Measurements from ENCODE around the gene NPAS3.

Gene NPAS3

DNA sequence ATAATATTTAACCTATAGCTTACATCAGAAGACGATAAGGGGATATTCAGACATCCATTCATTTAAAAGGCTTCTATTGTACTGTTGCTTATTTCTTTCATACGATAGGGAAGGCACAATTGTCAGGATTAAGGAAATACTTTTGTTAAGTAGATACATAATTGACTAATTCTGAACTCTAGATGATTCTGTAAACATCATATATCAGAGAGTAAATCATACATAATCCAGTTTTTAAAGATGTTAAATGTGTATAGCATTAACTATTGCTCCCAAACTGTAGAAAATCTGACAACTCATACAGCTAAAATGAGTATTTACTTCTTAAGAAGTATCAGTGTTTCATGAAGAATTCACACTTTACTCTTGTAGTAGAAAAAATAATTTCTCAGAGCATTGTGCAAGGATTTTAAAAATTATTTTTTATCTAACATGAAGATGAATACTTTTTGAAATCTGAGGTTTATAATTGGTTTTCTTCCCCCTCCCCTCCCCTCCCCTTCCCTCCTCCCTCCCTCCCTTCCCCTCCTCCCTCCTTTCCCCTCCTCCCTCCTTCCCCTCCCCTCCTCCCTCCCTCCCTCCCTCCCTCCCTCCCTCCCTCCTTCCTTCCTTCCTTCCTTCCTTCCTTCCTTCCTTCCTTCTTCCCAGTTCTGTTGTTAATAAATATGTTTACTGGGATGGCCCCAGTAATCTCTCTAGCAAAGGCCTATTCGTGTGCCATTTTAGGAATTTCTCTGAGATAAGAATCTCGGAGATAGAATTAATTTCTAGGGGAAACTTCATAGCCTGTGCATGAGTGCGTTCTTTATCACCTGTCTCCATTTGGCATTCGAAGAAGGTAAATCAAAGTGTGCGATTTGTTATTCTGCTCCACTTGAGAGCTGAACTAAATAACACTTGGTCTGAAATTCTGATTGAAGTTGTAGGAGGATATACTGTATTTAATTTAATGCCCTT, 2.3 kb downstream of the NPAS3 start:
- DNase-seq, result no peak

DNA sequence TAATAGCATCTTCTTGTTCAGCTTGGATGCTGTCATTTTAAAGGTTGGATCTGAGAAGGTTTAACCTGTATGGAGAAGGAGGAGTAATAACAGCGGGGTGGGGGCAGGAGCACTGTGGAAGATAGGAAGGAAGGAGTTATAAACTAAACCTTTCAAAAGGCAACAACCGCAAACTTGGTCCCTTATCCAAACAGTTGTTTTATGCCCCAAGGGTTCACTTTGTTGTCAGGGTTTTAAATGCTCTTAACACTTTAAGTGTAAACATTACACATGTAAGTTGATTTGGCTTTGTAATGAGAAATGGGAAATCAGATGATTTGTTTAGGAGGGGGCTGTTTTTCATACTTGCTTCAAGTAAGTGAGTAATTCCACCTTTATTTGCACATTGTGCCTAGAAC, 3.0 kb downstream of the NPAS3 start:
- DNase-seq, result no peak

DNA sequence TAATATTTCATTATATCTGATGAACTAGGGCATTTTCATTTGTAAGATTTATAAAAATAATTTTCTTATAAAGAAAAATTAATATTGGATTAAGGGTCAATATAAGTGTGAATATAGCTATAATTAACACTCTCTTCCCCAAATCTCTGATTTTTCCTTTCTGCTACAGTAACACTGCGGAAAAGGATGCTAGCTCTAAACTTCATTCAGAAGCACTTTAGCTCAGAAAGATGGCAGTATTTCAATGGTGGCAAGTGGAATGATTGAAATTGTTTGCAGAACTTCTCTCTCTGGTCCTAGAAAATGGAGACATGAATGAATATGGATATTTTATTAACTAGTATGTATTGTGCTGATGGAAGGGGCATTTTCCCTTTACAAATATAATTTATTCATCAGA, 8.4 kb downstream of the NPAS3 start:
- DNase-seq, result no peak

DNA sequence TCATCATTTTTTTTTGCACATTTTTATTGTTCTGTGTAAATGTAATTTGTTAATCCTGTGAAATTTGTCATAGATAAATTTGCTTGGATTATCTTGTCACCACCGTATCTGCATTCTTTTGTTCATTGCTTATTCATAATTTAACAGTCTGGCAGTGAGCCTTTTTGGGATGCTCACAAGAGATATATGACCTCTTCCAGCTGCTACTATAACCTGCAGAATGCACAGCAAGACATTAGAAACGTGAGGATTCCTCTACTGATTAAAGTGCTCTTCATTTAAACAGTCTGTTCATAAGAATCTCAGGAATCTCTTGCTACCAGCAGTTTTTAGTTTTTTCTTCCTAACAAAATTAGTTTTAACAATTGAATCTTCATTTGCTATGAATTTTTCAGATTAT, 9.1 kb downstream of the NPAS3 start:
- no peak for DNase-seq

DNA sequence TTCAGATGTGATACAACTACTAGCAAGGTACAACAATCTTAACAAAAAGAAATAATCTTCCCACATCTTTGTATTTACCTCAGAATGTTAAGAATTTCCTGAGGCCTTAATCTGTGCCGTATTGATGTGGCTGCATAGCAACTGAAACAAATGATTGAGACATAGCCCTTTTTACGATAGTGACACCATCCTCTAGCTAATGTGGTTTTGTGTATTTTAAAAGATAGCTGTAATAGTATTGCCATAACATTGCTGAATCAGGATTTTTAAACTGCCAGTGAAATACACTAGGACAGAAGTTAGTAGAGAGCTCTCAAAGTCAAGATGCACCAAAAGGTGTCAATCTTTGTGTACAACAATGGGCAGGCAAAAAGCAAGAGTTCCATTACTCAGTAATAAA, 11.9 kb downstream of the NPAS3 start:
- DNase-seq, result no peak

DNA sequence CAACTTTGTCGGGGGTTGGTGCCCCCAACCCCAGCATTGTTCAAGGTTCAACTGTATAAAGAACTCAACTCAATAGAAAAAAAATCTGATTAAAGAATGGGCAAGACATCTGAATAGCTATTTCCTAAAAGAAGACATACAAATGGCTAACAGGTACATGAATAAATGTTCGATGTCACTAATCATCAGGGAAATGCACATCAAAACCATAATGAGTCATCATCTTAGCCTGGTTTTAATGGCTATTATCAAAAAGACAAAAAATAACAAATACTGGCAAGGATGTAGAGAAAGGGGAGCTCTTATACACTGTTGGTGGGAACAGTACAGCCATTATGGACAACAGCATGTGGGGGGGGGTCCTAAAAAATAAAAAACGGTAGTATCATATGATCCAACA, 28.7 kb downstream of the NPAS3 start:
- no peak for DNase-seq

DNA sequence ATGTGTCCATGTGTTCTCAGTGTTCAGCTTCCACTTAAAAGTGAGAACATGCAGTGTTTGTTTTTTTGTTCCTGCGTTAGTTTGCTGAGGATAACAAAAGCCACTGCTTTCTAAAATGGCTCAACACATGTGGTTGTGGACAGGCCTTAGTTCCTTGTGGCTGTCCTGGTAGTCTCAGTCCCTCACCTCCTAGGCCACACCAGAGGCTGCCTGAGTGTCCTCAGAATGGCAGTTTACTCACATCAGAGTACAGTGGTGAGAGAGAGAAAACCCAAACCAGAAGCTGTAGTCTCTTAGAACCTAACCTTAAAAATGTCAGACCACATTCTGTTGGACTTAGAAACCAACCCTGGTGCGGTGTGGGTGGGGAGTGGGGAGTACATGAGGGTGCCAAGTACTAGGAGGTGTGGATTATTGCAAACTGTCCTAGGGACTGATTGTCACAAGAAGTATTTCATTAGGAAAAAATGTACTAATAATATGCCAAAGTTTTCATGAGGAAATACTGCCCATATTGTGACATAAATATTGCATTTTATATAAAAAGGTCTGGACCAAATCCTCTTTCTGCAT, 30.4 kb downstream of the NPAS3 start:
- no peak for DNase-seq

DNA sequence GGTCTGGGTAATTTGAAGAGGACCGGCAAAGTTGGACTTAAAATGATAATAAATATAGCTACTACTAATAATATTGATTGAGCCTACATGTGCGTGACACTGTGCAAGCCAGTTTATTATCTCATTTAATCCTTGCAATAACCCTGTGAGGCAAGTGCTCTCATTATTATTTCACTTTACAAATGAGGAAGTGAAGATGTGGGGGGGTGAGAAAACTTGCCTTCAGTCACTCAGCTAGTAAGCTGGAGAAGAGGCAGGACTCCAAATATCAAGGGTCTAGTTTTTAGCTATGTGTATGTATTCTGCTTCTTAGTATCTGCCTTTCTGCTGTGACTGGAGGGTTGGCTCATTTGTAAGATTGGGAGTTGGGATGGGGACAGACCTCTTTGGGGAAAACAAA, 39.2 kb downstream of the NPAS3 start:
- DNase-seq, result no peak

DNA sequence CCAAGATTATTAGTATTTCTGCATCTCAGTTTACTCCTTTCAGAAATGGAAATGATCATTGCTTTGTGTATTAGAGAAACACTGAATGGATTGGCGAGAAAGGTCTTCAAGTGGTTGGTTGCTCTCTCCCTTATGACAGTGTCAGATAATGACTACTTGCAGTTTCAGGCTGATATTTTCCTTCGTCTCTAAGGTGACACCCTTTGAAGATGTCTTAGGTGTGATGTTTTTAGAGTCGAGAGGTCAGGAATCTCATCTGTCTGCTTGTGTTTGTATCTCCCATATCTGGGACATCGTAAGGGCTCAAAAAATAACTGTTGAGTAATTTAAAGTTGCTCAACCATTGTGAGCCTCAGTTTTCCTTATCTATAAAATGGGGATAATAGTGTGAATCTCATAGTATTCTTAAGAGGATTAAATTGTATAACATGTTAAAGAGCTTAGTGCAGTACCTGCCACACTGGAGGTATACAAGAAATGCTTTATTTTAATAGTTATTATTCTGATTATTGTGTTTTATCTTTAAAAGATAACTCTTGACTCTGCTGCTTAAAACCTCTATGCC, 40.1 kb downstream of the NPAS3 start:
- no peak for DNase-seq

DNA sequence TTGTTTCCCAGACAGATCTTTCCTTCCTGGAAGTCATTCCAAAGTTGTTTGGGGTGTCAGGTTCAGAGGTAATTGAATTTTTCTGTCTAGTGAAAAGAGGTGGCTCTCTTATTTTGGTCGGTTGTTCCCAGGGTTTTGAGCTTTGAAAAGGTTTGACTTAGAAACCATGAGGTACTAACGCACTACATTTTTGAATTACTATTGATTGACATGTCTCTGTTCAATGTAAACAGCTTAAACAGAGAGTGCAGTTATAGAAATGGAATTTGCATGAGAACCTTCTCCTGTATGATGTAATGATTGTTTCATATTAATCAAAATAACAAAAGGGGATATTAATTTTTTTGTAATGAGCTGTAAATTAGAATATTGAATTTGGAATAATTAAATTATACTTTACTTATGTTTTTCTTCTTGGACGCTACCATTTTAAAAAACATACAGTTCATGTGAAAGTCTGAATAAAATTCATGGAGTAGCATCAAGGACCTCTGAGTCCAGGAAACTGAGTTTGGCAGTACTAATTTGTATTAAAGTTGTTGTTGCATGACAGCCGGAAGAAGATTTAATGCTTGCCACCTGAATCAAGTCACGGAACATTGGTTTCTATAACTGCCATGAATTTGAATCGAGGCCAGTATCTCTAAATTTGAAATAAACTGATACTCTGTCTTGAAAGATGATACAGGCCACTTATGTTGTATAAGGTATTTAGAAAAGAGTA, 41.7 kb downstream of the NPAS3 start:
- DNase-seq, result no peak

DNA sequence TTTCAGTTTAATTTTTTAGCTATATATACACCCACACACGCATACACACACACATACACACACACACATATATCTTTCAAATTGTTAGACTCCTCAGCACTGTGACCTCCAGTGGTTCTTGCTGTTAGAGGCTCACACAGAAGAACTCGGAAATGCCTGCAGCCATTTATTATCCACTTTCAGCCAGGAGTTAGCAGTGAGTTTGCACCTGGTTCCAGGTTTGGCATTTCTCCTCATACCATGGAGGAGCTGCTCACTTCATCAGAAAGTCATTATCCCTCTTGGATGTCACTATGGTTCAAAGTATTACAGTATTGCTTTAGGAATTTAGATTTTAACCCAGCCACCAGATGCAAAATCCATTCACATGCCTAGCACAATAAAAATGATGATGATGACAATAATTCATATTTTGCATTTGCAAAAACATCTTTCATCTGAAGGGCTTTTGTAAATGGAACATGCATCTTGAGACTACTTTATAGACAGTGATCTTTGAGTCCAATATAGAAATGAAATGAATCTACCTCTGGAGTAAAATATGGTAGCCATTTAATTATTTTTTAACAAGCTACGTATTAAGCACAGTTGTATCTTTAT, 42.3 kb downstream of the NPAS3 start:
- no peak for DNase-seq

DNA sequence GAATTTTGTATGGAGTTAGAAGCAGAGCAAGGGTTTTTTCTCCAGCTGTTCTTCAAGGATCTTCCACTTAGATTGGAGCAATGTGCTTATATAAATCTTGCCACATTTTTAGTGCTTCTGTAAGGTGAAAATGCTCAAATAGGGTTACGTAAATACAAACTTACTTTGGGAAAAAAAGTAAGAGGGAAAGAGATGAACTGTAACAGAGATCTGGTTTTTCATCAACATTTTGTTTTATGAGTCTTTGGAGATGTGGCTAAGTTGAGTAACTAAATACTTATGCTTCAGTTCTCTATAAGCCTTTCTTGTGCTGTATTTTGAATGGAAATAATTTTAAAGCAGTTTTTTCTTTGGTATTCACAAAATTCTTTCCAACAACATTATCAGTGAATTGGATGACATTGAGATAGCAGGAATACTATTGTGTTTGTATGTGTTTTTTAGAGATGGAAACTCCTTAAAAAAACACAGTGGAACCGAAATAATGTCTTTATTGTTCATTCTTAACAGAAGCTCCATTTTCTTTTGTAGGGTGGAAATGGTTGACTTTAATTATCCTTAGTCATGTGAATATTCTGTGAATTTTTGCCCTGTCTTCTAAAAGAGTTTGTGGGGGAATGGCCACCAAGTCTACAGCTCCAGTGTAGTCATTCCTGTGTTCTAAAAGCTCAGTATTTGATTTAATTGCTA, 45.7 kb downstream of the NPAS3 start:
- DNase-seq, result no peak

DNA sequence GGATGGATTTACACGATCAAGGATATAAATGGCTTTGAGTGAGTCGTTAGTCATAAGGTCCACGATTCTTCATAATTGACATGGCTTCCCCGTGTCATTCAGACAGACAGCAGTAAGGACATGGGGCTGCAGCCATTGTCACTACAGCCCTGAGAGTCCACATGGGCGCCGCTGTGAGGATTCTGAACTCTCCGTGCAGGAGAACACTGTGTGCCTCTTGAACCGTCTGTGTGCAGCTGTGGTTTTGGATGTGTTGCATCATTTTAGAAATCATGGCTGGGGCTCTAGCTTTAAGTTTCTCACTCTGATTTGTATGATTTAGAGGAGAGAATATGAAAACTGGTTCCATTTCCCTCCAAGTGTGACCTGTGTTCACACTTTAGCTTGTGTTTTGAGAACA, 47.2 kb downstream of the NPAS3 start:
- DNase-seq, result no peak

DNA sequence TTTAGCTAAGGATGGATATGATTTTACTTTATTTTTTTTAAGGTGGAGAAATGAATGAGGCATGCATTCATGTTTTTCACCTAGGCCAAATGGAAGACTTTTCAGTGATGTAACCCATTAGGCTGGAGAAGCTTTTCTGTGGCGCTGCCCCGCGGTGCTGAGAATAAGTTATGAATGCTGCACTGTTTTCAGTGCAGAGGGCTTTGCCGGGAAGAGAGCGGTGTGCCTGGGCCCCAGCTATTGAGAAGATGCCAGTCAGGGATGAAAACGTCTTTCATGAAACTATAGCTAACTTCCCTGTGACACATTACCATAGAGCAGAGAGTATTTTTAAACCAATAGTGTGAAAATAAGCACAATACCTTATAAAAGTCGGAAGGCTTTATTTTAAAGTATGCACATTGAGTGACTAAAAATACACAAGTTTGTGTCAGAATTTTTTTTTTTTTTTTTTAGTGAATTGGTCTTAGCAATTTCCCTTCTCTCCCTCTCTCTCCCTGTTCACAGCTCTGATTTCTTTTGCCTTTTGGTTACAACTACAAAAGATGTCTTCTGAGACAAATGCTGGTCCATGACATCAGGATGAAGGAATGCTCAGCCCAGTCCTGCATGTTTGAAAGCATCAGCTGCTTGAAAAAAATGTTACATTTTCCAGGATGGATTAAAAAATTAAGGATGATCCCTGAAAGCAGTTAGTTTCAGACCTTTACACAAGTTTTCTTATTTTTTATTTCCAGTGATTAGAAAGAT, 48.3 kb downstream of the NPAS3 start:
- no peak for DNase-seq

DNA sequence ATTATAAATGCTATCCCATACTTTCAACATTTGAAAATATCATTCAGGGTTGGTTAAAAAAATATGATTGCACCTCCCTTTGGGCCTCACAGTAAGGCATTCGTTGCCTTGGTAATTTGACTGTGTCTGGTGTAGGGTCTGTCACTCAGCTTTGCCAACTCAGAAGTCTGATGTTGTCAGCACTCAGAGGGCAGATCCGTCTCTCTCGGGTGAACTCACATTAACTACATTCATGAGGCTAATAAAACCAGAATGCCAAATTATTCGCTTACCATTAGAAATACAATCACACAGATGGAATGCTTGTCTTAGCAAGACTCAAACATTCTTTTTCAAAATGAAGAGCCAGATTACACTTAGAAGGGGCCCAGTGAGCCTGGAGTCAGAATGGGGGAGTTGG, 53.0 kb downstream of the NPAS3 start:
- no peak for DNase-seq

DNA sequence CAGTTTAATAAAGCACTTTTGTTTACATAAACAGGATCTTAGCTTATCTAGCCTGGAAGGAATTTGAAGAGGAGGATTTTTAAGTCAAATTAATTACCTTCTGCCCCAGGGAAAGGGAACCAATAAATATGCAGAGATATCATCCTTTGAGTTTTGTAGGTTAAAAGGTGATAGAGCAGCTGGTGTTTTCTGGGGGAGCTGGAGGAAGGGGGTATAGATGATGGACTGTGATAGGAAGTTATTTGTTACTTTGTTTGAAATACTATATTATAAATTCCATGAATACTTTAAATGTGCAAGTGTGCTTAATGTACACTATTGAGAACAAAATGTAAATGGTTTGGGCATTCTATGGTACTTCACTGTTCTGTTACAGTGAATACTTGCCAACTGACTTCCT, 55.2 kb downstream of the NPAS3 start:
- no peak for DNase-seq

DNA sequence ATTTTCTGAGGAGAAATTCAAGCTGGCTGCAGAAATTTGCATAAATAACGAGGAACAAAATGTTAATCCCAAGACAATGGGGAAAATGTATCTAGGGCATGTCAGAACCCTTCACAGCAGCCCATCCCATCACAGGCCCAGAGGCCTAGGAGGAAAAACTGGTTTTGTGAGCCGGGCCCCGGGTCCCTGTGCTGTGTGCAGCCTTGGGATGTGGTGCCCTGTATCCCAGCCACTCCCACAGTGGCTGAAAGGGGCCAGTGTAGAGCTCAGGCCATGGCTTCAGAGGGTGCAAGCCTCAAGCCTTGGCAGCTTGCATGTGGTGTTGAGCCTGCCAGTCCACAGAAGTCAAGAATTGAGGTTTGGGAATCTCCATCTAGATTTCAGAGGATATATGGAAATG, 57.7 kb downstream of the NPAS3 start:
- DNase-seq, result no peak

DNA sequence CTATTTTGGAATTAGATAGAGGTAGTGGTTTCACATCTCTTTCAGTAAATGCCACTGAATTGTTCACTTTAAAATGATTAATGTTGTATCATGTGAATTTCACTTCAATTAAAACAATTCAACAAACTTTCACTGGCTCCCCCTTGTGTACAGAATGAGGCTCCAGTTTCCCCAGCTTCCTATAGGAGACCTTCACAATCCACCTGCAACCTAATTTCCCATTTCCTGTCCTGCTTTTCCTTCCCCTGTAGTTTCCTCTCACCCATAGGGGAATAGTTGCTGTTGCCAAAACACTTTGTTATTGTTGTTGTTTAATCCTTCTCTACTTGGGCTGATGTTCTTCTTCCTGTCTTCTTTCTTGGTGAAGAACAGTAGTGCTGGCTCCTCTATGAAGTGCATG, 59.8 kb downstream of the NPAS3 start:
- DNase-seq, result no peak

DNA sequence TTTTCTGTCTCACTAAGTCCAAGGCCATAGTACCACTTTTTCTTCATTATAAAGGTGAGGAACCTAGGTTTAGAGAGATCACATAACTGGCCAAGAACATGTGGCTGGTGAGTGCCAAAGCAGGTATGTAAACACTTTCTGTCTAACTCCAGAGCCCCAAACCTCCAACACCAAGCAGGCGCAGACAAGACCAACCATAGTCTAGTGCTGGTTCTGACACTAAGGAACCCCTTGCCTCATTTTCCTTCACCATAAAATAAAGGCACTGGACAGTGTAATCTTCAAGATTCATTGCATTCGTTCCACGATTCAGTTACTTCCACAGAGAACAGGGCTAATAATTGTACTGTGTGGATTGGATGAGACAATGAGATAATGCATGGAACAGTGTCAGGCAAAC, 71.0 kb downstream of the NPAS3 start:
- no peak for DNase-seq

DNA sequence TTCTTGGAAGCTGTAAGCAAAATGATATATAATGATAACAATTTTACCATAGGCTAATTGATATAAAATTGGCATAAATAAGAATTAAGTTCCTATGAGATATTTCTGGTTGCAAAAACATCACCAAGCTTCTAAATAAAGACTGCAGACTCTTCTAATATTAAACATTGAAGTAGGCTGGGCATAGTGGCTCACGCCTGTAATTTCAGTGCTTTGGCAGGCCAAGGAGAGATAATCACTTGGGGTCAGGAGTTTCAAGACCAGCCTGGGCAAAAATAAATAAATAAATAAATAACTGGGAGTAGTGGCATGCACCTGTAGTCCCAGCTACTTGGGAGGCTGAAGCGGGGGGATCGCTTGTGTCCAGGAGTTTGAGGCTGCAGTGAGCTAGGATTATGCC, 71.8 kb downstream of the NPAS3 start:
- no peak for DNase-seq

DNA sequence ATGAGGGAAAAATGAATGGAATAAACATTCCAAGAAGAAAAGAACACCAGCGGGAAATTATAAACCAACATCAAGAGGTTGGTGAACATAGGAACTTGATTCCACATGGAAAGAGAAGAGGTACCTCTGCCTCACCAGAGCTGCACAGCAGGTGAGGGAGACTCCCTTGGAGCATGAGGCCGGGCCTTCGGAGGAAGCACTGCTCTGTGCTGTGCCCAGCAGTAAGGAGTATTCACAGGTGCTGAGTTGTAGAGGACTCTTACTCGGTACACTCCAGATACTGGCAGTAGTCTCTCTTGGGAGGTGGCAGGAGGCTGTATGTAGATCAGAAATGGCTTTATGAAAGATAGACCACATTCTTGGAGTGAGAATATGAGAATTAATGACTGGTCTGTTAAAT, 76.0 kb downstream of the NPAS3 start:
- DNase-seq, result no peak

DNA sequence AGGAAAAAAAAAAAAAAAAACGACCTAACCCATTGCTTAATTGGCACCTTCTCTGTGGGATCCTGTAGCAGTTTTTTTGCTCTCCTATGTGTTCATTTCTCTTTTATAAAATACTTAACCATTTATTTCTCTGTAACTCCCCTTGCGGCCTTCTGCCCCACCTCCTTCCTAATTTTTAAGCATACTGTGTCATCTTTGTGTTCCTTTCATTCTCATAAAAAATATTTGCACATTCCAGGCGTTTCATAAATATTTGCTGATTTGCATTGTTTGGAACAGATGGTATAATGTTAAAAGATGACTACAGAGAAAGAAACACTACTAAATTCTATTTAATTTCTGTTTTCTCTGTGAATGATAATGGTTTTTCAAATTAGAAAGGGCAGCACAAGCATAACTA, 77.9 kb downstream of the NPAS3 start:
- no peak for DNase-seq

Measured in CD4-positive, alpha-beta T cell treated with Interleukin-17A for 1 hour (primary cell).